ENCODE results near the gene CD7.
A peak's percentile ranks its signal among the peaks of the same experiment; 100 is the strongest.

Gene CD7

DNA sequence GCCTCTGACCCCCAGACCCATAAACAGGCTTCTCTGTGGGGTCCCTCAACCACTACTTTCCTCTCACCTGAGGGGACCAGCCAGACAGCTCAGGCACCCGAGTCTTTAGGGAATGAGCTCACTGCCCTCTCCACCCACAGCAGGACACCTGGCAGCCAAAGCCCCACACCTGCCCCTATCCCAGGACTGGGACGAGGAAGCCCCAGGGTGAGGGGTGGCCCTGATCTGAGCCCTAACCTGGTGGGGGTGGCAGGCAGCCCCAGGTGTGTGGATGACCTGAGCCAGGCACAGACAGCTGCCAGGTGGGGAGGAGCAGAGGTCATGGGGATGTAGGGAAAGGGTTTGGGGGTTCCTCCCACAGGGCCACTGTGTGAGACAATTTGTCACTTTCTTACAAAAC is 40.0 kb upstream of the CD7 start:
- Histone ChIP-seq H3K4me1 (ENCODE audit: control insufficient read depth in 2 of 2, insufficient read depth in 1 of 2, low read depth in 1 of 2, low read length in 2 of 2) (peaks cover 5 to 11% of the 10 kb centered on the region in 2 donors), H2BK12ac (ENCODE audit: low read length) (no peak overlapping the region), H4K91ac (ENCODE audit: low read depth, low read length, poor library complexity) (no peak overlapping the region), H2AK5ac (ENCODE audit: low read depth, low read length) (no peak overlapping the region), H2BK5ac (ENCODE audit: low read length) (no peak overlapping the region), H3K27me3 (ENCODE audit: control insufficient read depth in 3 of 3, insufficient read depth in 3 of 3, low read depth in 1 of 3, low read length in 3 of 3) (peaks cover 0 to 3% (median 0%) of the 10 kb centered on the region in 3 experiments), H3K23ac (ENCODE audit: low read depth, low read length, poor library complexity) (no peak overlapping the region), H3K27ac (replicated peaks; ENCODE audit: low read length) (no peak overlapping the region), H3K9ac (ENCODE audit: low read depth, low read length, poor library complexity) (no peak overlapping the region), H3K36me3 (replicated peaks in 1 of 2; ENCODE audit: control insufficient read depth in 2 of 2, insufficient read depth in 2 of 2, low read length in 2 of 2) (no peaks in the 10 kb centered on the region), H2BK120ac (ENCODE audit: low read depth, low read length) (no peak overlapping the region), H3K4me2 (ENCODE audit: insufficient read depth, low read length, poor library complexity, severe bottlenecking) (no peak overlapping the region), H3K9me3 (replicated peaks in 1 of 2; ENCODE audit: control insufficient read depth in 2 of 2, insufficient read depth in 1 of 2, low read depth in 1 of 2, low read length in 2 of 2) (no peaks in the 10 kb centered on the region), H3K4me3 (ENCODE audit: low read length in 2 of 2) (no peak overlapping the region), H3K79me1 (ENCODE audit: low read depth, low read length) (no peaks in the 10 kb centered on the region), H2AFZ (ENCODE audit: low read length) (no peak overlapping the region), H4K8ac (ENCODE audit: low read depth, low read length) (no peak overlapping the region), H3K4ac (ENCODE audit: low read length) (no peak overlapping the region), H3K18ac (ENCODE audit: low read length) (no peak overlapping the region), H2BK15ac (ENCODE audit: low read length) (no peak overlapping the region), H3K14ac (ENCODE audit: low read length) (no peak overlapping the region)
- no peak for DNase-seq (ENCODE audit: low spot score)
- no CpG with 5 or more reads among the region's 2 CpGs for WGBS, 2 donors (ENCODE audit: extremely low coverage in 2 of 2, insufficient read length in 2 of 2, insufficient replicate concordance in 1 of 2)

DNA sequence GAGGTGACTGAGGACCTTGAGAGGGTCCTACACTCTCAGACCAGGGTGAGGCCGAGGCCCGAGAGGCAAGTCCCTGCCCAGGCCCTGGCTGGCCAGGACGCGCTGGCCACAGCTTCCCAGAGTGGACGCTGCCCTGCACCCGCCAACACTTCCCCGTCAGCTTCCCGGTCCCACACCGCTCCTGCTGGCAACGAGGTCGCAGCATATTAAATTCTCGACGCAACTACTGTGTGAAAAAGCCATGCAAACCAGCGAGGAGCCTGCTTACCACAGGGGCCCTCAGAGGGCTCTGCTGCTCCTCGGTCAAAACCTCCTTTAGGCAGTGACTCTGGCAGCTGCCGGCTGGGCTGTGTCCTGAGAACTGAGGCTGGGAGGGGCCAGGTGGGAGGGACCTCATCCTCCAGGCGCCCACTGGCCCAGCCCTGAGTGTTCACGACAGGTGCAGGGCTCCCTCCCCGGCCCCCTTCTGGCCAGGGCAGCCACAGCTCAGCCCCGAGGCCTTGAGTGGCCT is 39.5 kb upstream of the CD7 start:
- no peak overlapping the region for H4K8ac ChIP-seq (ENCODE audit: low read depth, low read length)
- H3K36me3 ChIP-seq (replicated peaks in 1 of 2; ENCODE audit: control insufficient read depth in 2 of 2, insufficient read depth in 2 of 2, low read length in 2 of 2), result no peaks in the 10 kb centered on the region
- no peaks in the 10 kb centered on the region for H3K9me3 ChIP-seq (replicated peaks in 1 of 2; ENCODE audit: control insufficient read depth in 2 of 2, insufficient read depth in 1 of 2, low read depth in 1 of 2, low read length in 2 of 2)
- DNase-seq (ENCODE audit: low spot score), result no peak
- H3K23ac ChIP-seq (ENCODE audit: low read depth, low read length, poor library complexity), result peak overlapping the region; percentile 34
- peak overlapping the region; percentile 91 for H2BK15ac ChIP-seq (ENCODE audit: low read length)
- no peak overlapping the region for H2BK120ac ChIP-seq (ENCODE audit: low read depth, low read length)
- H3K4me3 ChIP-seq (ENCODE audit: low read length in 2 of 2), result no peak overlapping the region
- peak overlapping the region; percentile 40 for H3K9ac ChIP-seq (ENCODE audit: low read depth, low read length, poor library complexity)
- peaks cover 0 to 3% (median 0%) of the 10 kb centered on the region in 3 experiments for H3K27me3 ChIP-seq (ENCODE audit: control insufficient read depth in 3 of 3, insufficient read depth in 3 of 3, low read depth in 1 of 3, low read length in 3 of 3)
- H3K79me1 ChIP-seq (ENCODE audit: low read depth, low read length), result no peaks in the 10 kb centered on the region
- peak overlapping the region; percentile 30 for H2BK5ac ChIP-seq (ENCODE audit: low read length)
- peak overlapping the region; percentile 24 for H3K18ac ChIP-seq (ENCODE audit: low read length)
- H2AK5ac ChIP-seq (ENCODE audit: low read depth, low read length), result peak overlapping the region; percentile 99
- peak overlapping the region; percentile 49 for H2AFZ ChIP-seq (ENCODE audit: low read length)
- H3K4me2 ChIP-seq (ENCODE audit: insufficient read depth, low read length, poor library complexity, severe bottlenecking), result no peak overlapping the region
- H2BK12ac ChIP-seq (ENCODE audit: low read length), result no peak overlapping the region
- H3K4ac ChIP-seq (ENCODE audit: low read length), result peak overlapping the region; percentile 32
- H3K4me1 ChIP-seq (ENCODE audit: control insufficient read depth in 2 of 2, insufficient read depth in 1 of 2, low read depth in 1 of 2, low read length in 2 of 2), result peaks cover 8 to 11% of the 10 kb centered on the region in 2 donors
- H3K14ac ChIP-seq (ENCODE audit: low read length), result peak overlapping the region; percentile 79
- no peak overlapping the region for H3K27ac ChIP-seq (replicated peaks; ENCODE audit: low read length)
- H4K91ac ChIP-seq (ENCODE audit: low read depth, low read length, poor library complexity), result no peak overlapping the region
- no CpG with 5 or more reads among the region's 20 CpGs for WGBS, 2 donors (ENCODE audit: extremely low coverage in 2 of 2, insufficient read length in 2 of 2, insufficient replicate concordance in 1 of 2)

DNA sequence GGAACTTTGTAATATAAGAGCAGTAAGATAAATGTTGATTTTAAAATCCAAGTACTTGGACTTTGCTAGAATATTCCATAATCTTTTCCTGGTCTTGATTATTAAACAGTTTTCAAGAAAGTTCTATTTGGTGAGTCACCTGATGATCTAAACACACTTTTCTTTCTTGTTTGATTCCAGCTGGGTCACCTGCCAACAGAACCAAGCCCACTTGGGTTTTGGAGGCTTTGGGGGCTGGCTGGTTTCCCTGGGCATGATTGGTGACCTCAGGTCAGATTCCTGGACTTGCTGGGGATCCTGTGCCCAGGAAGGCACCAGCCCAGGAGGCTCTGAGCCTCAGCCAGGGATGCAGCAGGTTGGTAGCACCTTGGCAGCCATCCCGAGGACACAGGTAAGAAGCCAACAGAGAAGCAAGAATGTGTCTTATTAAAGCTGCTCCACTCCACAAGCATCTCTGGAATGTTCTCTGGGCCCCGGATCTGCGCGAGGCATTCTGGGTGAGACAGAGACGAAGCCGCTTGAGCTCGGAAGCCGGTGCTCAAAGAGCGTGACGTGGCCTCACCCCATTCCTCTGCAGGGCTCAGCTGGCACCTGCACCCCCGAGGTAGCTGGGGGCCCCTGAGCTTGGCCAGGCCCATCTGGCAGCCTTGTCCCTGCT is 38.5 kb upstream of the CD7 start:
- peak overlapping the region; percentile 30 for H2BK5ac ChIP-seq (ENCODE audit: low read length)
- H3K9ac ChIP-seq (ENCODE audit: low read depth, low read length, poor library complexity), result no peak overlapping the region
- no CpG with 5 or more reads among the region's 11 CpGs for WGBS, 2 donors (ENCODE audit: extremely low coverage in 2 of 2, insufficient read length in 2 of 2, insufficient replicate concordance in 1 of 2)
- no peak overlapping the region for H3K14ac ChIP-seq (ENCODE audit: low read length)
- H3K9me3 ChIP-seq (replicated peaks in 1 of 2; ENCODE audit: control insufficient read depth in 2 of 2, insufficient read depth in 1 of 2, low read depth in 1 of 2, low read length in 2 of 2), result no peaks in the 10 kb centered on the region
- no peak overlapping the region for H2AK5ac ChIP-seq (ENCODE audit: low read depth, low read length)
- no peak overlapping the region for H3K4ac ChIP-seq (ENCODE audit: low read length)
- no peak for DNase-seq (ENCODE audit: low spot score)
- no peak overlapping the region for H2AFZ ChIP-seq (ENCODE audit: low read length)
- peak overlapping the region; percentile 79 for H3K18ac ChIP-seq (ENCODE audit: low read length)
- no peaks in the 10 kb centered on the region for H3K36me3 ChIP-seq (replicated peaks in 1 of 2; ENCODE audit: control insufficient read depth in 2 of 2, insufficient read depth in 2 of 2, low read length in 2 of 2)
- H2BK12ac ChIP-seq (ENCODE audit: low read length), result no peak overlapping the region
- peaks cover 8 to 11% of the 10 kb centered on the region in 2 donors for H3K4me1 ChIP-seq (ENCODE audit: control insufficient read depth in 2 of 2, insufficient read depth in 1 of 2, low read depth in 1 of 2, low read length in 2 of 2)
- H4K8ac ChIP-seq (ENCODE audit: low read depth, low read length), result no peak overlapping the region
- peak overlapping the region; percentile 16 for H4K91ac ChIP-seq (ENCODE audit: low read depth, low read length, poor library complexity)
- no peak overlapping the region for H3K23ac ChIP-seq (ENCODE audit: low read depth, low read length, poor library complexity)
- H3K4me3 ChIP-seq (ENCODE audit: low read length in 2 of 2), result no peak overlapping the region
- H3K4me2 ChIP-seq (ENCODE audit: insufficient read depth, low read length, poor library complexity, severe bottlenecking), result no peak overlapping the region
- H3K27ac ChIP-seq (replicated peaks; ENCODE audit: low read length), result no peak overlapping the region
- no peaks in the 10 kb centered on the region for H3K79me1 ChIP-seq (ENCODE audit: low read depth, low read length)
- peak overlapping the region; percentile 91 for H2BK15ac ChIP-seq (ENCODE audit: low read length)
- H2BK120ac ChIP-seq (ENCODE audit: low read depth, low read length), result no peak overlapping the region
- peaks cover 0 to 3% (median 0%) of the 10 kb centered on the region in 3 experiments for H3K27me3 ChIP-seq (ENCODE audit: control insufficient read depth in 3 of 3, insufficient read depth in 3 of 3, low read depth in 1 of 3, low read length in 3 of 3)

DNA sequence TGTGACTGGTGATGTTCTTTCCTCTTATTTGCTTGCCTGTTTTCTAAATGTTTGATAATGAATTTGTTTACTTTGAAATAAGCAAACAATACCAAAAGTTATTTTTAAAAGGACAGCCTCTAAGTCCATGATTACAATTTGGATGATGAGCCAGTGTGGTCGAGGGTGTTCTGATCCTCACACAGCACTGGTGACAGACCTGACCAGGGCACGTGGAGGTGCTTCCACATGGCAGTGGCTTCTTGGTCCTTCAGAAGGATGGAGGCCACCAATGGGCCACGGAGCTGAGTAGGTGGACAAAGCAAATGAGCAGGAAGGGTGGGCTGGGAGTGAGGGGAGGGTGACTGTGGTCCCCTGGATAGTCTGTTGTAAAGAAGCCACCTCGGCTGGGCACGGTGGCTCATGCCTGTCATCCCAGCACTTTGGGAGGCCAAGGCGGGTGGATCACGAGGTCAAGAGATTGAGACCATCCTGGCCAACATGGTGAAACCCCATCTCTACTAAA is 37.4 kb upstream of the CD7 start:
- no peaks in the 10 kb centered on the region for H3K79me1 ChIP-seq (ENCODE audit: low read depth, low read length)
- H3K4me1 ChIP-seq (ENCODE audit: control insufficient read depth in 2 of 2, insufficient read depth in 1 of 2, low read depth in 1 of 2, low read length in 2 of 2), result peaks cover 8 to 11% of the 10 kb centered on the region in 2 donors
- no peak overlapping the region for H2BK5ac ChIP-seq (ENCODE audit: low read length)
- H3K9ac ChIP-seq (ENCODE audit: low read depth, low read length, poor library complexity), result no peak overlapping the region
- no peak overlapping the region for H3K23ac ChIP-seq (ENCODE audit: low read depth, low read length, poor library complexity)
- H3K4me3 ChIP-seq (ENCODE audit: low read length in 2 of 2), result no peak overlapping the region
- peak overlapping the region; percentile 67 for H3K18ac ChIP-seq (ENCODE audit: low read length)
- no peaks in the 10 kb centered on the region for H3K36me3 ChIP-seq (replicated peaks in 1 of 2; ENCODE audit: control insufficient read depth in 2 of 2, insufficient read depth in 2 of 2, low read length in 2 of 2)
- no peak overlapping the region for H2AK5ac ChIP-seq (ENCODE audit: low read depth, low read length)
- peaks cover 0 to 6% (median 0%) of the 10 kb centered on the region in 3 experiments for H3K27me3 ChIP-seq (ENCODE audit: control insufficient read depth in 3 of 3, insufficient read depth in 3 of 3, low read depth in 1 of 3, low read length in 3 of 3)
- no peak overlapping the region for H4K8ac ChIP-seq (ENCODE audit: low read depth, low read length)
- no peak overlapping the region for H2AFZ ChIP-seq (ENCODE audit: low read length)
- no peak overlapping the region for H2BK15ac ChIP-seq (ENCODE audit: low read length)
- no peak overlapping the region for H2BK12ac ChIP-seq (ENCODE audit: low read length)
- WGBS, 2 donors (ENCODE audit: extremely low coverage in 2 of 2, insufficient read length in 2 of 2, insufficient replicate concordance in 1 of 2), result no CpG with 5 or more reads among the region's 7 CpGs
- no peak overlapping the region for H3K14ac ChIP-seq (ENCODE audit: low read length)
- H3K4ac ChIP-seq (ENCODE audit: low read length), result no peak overlapping the region
- no peak for DNase-seq (ENCODE audit: low spot score)
- no peak overlapping the region for H3K4me2 ChIP-seq (ENCODE audit: insufficient read depth, low read length, poor library complexity, severe bottlenecking)
- H3K9me3 ChIP-seq (replicated peaks in 1 of 2; ENCODE audit: control insufficient read depth in 2 of 2, insufficient read depth in 1 of 2, low read depth in 1 of 2, low read length in 2 of 2), result no peaks in the 10 kb centered on the region
- no peak overlapping the region for H3K27ac ChIP-seq (replicated peaks; ENCODE audit: low read length)
- H2BK120ac ChIP-seq (ENCODE audit: low read depth, low read length), result no peak overlapping the region
- H4K91ac ChIP-seq (ENCODE audit: low read depth, low read length, poor library complexity), result no peak overlapping the region

All from neuronal stem cell (in vitro differentiated cells).